ENCODE data around the gene TMED8.

TMED8 gene

DNA sequence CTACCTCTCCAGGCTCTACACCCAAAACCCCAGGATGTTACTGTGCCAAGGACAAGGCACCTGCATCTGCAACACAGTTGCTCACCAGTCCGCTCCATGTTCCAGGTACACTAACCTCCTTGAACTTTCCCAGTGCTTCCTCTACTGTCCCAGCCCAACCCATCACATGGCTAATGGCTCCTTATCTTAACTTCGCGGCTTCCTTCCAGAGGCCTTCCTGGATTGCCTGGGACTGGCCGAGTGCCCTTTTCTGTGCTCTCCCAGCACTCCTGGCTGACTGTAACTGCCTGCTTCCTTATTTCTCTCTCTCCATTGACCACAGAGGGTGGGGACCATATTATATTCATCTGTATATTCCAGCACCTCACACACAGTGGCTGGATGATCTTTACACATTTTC, 77.1 kb downstream of the TMED8 start:
- no peak for DNase-seq (ENCODE audit: low read depth in 2 of 2, low spot score in 1 of 2)

GRCh38 chr14:77296906-77297305, 80.0 kb downstream of the TMED8 start:
- no peak for DNase-seq (ENCODE audit: low read depth in 2 of 2, low spot score in 1 of 2)

- DNase-seq (ENCODE audit: low read depth in 2 of 2, low spot score in 1 of 2), result no peak
Measured at GRCh38 chr14:77296155-77296554, 80.7 kb downstream of the TMED8 start.

GRCh38 chr14:77290705-77291104, 86.2 kb downstream of the TMED8 start:
- DNase-seq (ENCODE audit: low read depth in 2 of 2, low spot score in 1 of 2), result no peak

GRCh38 chr14:77286576-77286975, 90.3 kb downstream of the TMED8 start:
- DNase-seq (ENCODE audit: low read depth in 2 of 2, low spot score in 1 of 2), result no peak

Measured in stimulated activated CD8-positive, alpha-beta memory T cell treated with anti-CD3 and anti-CD28 coated beads, Interleukin-4, amount 100 ng/mL, for 1 hour (primary cell).